Psoas muscle (tissue), 8 donors: Measurements from ENCODE around the gene CLDN14. TPM values are rescaled to one million over a fixed set of nuclear protein-coding genes. Genes with fewer than 3 reads are reported as not detected.

Experiments
- ATAC-seq, 4 donors: fragments of 200-7000 bp; cut with Tn5 transposase; one replicate each; pipeline ENCODE4 v1.9.1; 2020; ENCODE audit warnings: moderate library complexity in 3 of 4, mild to moderate bottlenecking in 2 of 4
- DNase-seq, 2 donors: peaks; one replicate each; pipeline ENCODE4 v3.0.0-alpha.2; 2020
- H3K27ac ChIP-seq: fragments of 200-600 bp; one replicate; pipeline ENCODE4 v1.8.0; 2022
- H3K27me3 ChIP-seq, 3 donors: fragments of 200-600 bp in 1 of 3; one replicate each; pipeline versions ENCODE4 v1.6.1 to v1.8.0; 2013 to 2022; ENCODE audit warnings: low read length in 2 of 3, mild to moderate bottlenecking in 2 of 3, moderate library complexity in 1 of 3; ENCODE audit not compliant: insufficient read depth in 3 of 3
- H3K36me3 ChIP-seq, 2 donors: fragments of 200-600 bp in 1 of 2; one replicate each; pipeline versions ENCODE4 v1.6.1 to v1.8.0; 2013 to 2022; ENCODE audit warnings: low read depth in 1 of 2, mild to moderate bottlenecking in 1 of 2, moderate library complexity in 1 of 2; ENCODE audit not compliant: insufficient read depth in 1 of 2
- H3K4me1 ChIP-seq: fragments of 200-600 bp; one replicate; pipeline ENCODE4 v1.8.0; 2022
- H3K4me3 ChIP-seq: fragments of 200-600 bp; one replicate; pipeline ENCODE4 v1.8.0; 2022; ENCODE audit warnings: mild to moderate bottlenecking
- H3K9me3 ChIP-seq: fragments of 200-600 bp; one replicate; pipeline ENCODE4 v1.8.0; 2022
- WGBS, 3 donors: extraction: QIAGEN DNeasy Blood & Tissue Kit; methylation state at CpG; one replicate each; pipeline versions ENCODE4 v1.1.6 to v1.1.7; 2013; 5-methylcytosine and 5-hydroxymethylcytosine counted together
- intact Hi-C, 2 donors: fragments of 100-400 bp; cut with DNase I; formaldehyde crosslinking; loops; one replicate each; pipeline versions ENCODE4 v1.11.0 to v1.14.2; 2022
- polyA plus RNA-seq, 3 donors: library from polyadenylated mRNA; stranded (reverse); fragments of 200-250 nt; gene quantifications; one replicate each; pipeline ENCODE4 v1.2.3, GENCODE V29; 2013
- total RNA-seq, 4 donors: library from RNA; stranded (reverse); fragmentation: NEBNext Ultra II Directional in 2 of 4; extraction: Animal tissue kit (Norgen Biotek cat#: 25700) in 2 of 4; gene quantifications; one replicate each; pipeline versions ENCODE4 v1.2.1 to v1.2.4, GENCODE V29; 2021 to 2023
- TF ChIP-seq, protein P1 (sequence below): fragments of 200-600 bp; IDR thresholded peaks from one replicate; pipeline ENCODE4 v1.8.0; 2022; ENCODE audit warnings: antibody characterized with exemption
- donor health status: healthy with polysubstance abuse.
- donor health status: DM: no; HTN: no; CAD: no; lungs with moderate emphysema.
- donor health status: Bipolar disorder and iron deficiency.
- donor health status: healthy.
- donor health status: DM: yes; HTN: yes; CAD: no.
- donor health status: DM: no; HTN: no; CAD: no.
- donor health status: DM: no; HTN: no; CAD: no.
- donor health status: DM: yes; HTN: yes; CAD: no.

Gene CLDN14
- total and polyA plus RNA-seq, 7 donors, result 0.04 to 0.31 (median 0.07) TPM; not detected in 4

DNA sequence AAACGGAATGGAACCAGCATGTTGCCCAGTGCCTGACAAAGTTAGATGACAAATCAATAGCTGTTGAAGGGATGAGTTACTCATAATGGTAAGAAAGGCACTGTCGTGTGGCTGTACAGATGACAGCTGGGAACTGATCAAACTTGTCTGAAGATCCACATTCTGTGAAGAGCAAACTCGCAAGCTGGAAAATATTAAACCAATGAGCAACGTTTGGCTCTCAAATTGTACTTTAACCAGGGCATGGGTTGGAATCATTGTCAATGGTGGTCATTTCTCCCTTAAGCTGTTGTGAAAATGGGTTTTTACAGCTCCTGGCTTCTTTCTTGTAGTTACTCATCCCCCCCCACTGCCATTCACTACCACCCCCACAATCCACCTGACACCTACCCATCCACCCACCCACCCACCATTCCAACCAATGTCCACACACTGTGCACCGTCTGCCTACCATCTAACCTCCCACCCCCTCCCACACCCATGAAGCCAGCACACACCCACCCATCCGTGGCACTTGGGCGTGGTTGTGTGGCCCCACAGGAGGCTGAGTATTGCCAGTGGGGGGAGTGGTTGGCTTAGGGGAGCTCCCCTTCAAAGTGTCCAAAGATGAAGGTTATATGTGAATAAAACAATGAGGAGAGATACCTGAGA is 46.7 kb downstream of the CLDN14 start:
- H3K4me3 ChIP-seq, result no peak overlapping the region
- intact Hi-C loops, result no loop called here
- ATAC-seq, result no peak
- TF ChIP-seq, protein P1, sequence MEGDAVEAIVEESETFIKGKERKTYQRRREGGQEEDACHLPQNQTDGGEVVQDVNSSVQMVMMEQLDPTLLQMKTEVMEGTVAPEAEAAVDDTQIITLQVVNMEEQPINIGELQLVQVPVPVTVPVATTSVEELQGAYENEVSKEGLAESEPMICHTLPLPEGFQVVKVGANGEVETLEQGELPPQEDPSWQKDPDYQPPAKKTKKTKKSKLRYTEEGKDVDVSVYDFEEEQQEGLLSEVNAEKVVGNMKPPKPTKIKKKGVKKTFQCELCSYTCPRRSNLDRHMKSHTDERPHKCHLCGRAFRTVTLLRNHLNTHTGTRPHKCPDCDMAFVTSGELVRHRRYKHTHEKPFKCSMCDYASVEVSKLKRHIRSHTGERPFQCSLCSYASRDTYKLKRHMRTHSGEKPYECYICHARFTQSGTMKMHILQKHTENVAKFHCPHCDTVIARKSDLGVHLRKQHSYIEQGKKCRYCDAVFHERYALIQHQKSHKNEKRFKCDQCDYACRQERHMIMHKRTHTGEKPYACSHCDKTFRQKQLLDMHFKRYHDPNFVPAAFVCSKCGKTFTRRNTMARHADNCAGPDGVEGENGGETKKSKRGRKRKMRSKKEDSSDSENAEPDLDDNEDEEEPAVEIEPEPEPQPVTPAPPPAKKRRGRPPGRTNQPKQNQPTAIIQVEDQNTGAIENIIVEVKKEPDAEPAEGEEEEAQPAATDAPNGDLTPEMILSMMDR, result no peak
- WGBS, 3 donors, result 83 to 89% (median 89%) methylated on average over 7 of the region's 7 CpGs
- peaks cover 20% of the 10 kb centered on the region for H3K4me1 ChIP-seq
- no peaks in the 10 kb centered on the region for H3K36me3 ChIP-seq
- no peaks in the 10 kb centered on the region for H3K9me3 ChIP-seq
- H3K27me3 ChIP-seq, result no peaks in the 10 kb centered on the region
- no peak overlapping the region for H3K27ac ChIP-seq
- DNase-seq, result no peak

DNA sequence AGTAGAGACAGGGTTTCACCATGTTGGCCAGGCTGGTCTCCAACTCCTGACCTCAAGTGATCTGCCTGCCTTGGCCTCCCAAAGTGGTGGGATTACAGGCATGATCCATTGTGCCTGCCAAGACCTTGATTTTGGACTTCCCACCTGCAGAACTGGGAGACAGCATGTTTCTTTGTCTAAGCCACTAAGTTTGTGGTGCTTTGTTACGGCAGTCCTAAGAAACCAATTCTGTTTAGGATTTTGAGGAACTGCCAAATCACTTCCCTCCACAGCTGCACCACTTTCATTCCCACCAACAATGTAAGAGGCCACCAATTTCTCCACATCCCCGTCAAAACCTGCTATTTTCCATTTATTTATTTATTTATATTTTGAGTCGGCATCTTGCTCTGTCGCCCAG is 48.7 kb downstream of the CLDN14 start:
- TF ChIP-seq, protein P1, result no peak
- peaks cover 20% of the 10 kb centered on the region for H3K4me1 ChIP-seq
- H3K27ac ChIP-seq, result peak overlapping the region; percentile 94
- intact Hi-C loops, result no loop called here
- WGBS, 3 donors, result 70 to 81% (median 71%) methylated on average over 4 of the region's 4 CpGs
- H3K9me3 ChIP-seq, result no peaks in the 10 kb centered on the region
- no peaks in the 10 kb centered on the region for H3K36me3 ChIP-seq
- DNase-seq (no peak), ATAC-seq (no peak)
- H3K27me3 ChIP-seq, result no peaks in the 10 kb centered on the region
- H3K4me3 ChIP-seq, result peak overlapping the region; percentile 63

DNA sequence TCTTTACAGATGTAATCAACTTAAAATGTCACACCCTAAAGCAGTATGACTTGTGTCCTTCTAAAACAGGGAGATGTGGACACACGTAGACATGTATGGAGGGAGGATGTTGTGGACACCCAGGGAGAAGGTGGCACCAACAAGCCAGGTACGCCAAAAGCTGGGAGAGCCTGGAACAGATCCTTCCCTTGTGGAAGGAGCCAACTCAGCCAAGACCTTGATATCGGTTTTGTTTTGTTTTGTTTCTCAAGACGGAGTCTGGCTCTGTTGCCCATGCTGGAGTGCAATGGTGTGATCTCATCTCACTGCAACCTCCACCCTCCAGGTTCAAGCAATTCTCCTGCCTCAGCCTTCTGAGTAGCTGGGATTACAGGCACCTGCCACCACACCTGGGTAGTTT is 49.1 kb downstream of the CLDN14 start:
- Histone ChIP-seq H3K4me1 (peaks cover 20% of the 10 kb centered on the region), H3K27ac (peak overlapping the region; percentile 94), H3K4me3 (peak overlapping the region; percentile 63), H3K36me3 (no peaks in the 10 kb centered on the region), H3K27me3 (no peaks in the 10 kb centered on the region), H3K9me3 (no peaks in the 10 kb centered on the region)
- 60 to 78% (median 63%) methylated on average over 4 of the region's 4 CpGs for WGBS, 3 donors
- peak in 1 of 4 donors; percentile 12 for ATAC-seq
- TF ChIP-seq, protein P1, result no peak
- no peak for DNase-seq
- intact Hi-C loops, result no loop called here

DNA sequence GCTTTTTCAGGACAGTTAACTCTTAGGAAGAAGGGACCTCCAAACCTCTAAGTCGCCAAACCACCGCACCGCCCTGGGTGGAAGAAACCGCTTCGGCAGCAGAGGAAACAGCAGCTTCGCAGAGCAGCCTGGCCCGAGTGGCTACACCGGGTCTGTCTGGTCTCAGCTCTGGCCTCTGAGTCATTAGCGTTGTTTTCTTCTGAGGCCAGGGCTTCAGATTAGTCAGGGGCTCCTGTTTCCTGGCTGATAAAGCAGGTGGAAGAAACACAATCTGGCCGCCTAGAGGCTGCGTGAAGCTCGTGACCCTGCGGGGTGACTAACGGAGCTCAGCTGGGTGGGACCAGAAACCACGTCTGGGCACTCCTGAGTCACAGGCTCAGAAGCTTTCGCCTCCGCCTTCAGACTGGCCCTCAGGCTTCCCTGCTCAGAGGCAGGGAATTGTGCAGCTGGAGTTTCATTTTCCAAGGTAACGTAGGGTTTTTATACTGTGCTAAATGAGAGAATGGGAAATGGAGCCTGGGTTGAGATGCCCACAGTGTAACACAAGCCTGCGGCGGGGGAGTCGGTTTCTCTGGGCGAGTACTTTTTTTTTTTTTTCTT is 49.9 kb downstream of the CLDN14 start:
- Histone ChIP-seq H3K4me3 (peak overlapping the region; percentile 63), H3K4me1 (peaks cover 20% of the 10 kb centered on the region), H3K27me3 (no peaks in the 10 kb centered on the region), H3K36me3 (no peaks in the 10 kb centered on the region), H3K9me3 (no peaks in the 10 kb centered on the region), H3K27ac (peak overlapping the region; percentile 94)
- intact Hi-C loops, result loop anchor here in 1 of 2 donors (10.0 kb wide), 2 partner anchors 265 to 495 kb away; partner anchors contain the start of gene SIM2
- 5 to 16% (median 7%) methylated on average over 22 of the region's 22 CpGs for WGBS, 3 donors
- ATAC-seq (peak; percentile 94 to 98 (median 96)), DNase-seq (peak; percentile 90 to 95)
- TF ChIP-seq, protein P1, result peak; percentile 11
